Activated naive CD4-positive, alpha-beta T cell treated with anti-CD3 and anti-CD28 coated beads, Interleukin-2, amount 50 U/mL, for 24 hours (primary cell): ENCODE results near the gene FAM217A.

Experiments
- H3K27ac Mint-ChIP-seq: one replicate; pipeline ENCODE4 v1.8.0; 2021; ENCODE audit warnings: mild to moderate bottlenecking, mixed read lengths
- H3K27me3 Mint-ChIP-seq: one replicate; pipeline ENCODE4 v1.8.0; 2021; ENCODE audit warnings: mixed read lengths
- H3K36me3 Mint-ChIP-seq: one replicate; pipeline ENCODE4 v1.8.0; 2021; ENCODE audit warnings: mixed read lengths
- H3K4me1 Mint-ChIP-seq: one replicate; pipeline ENCODE4 v1.8.0; 2021; ENCODE audit warnings: mixed read lengths
- H3K4me3 Mint-ChIP-seq: one replicate; pipeline ENCODE4 v1.8.0; 2021; ENCODE audit warnings: mild to moderate bottlenecking, mixed read lengths
- H3K9me3 Mint-ChIP-seq: one replicate; pipeline ENCODE4 v1.8.0; 2021; ENCODE audit warnings: mixed read lengths

Gene FAM217A

GRCh38 chr6:4018924-4019236, 60.1 kb downstream of the FAM217A start:
- H3K4me3 Mint-ChIP-seq: peak overlapping the region; percentile 98
- peaks cover 76% of the 10 kb centered on the region for H3K4me1 Mint-ChIP-seq
- H3K36me3 Mint-ChIP-seq: peaks cover 10% of the 10 kb centered on the region
- H3K27me3 Mint-ChIP-seq: no peaks in the 10 kb centered on the region
- H3K27ac Mint-ChIP-seq: peak overlapping the region; percentile 99
- H3K9me3 Mint-ChIP-seq: no peaks in the 10 kb centered on the region
